ENCODE results near the gene TAOK3. TPM values are rescaled to one million over a fixed set of nuclear protein-coding genes. Genes with fewer than 3 reads are reported as not detected.
A peak's percentile ranks its signal among the peaks of the same experiment; 100 is the strongest.

Gene TAOK3
- total RNA-seq, 1 donor from 2014 or later = 28.6 TPM

- Mint-ChIP-seq H3K4me3 (ENCODE audit: unreplicated experiment) (no peak overlapping the region), H3K27me3 (ENCODE audit: unreplicated experiment) (no peaks in the 10 kb centered on the region), H3K9me3 (ENCODE audit: unreplicated experiment) (no peaks in the 10 kb centered on the region), H3K27ac (ENCODE audit: unreplicated experiment) (no peak overlapping the region), H3K4me1 (ENCODE audit: unreplicated experiment) (no peaks in the 10 kb centered on the region), H3K36me3 (ENCODE audit: unreplicated experiment) (peaks cover 38% of the 10 kb centered on the region)
- DNase-seq (ENCODE audit: extremely low spot score, unreplicated experiment) = no peak
- no peak for TF ChIP-seq CTCF (IDR thresholded peaks at IDR 0.05)
These were observed 224.4 kb downstream of the TAOK3 start for GRCh38 chr12:118148287-118148686.

GRCh38 chr12:118145798-118146156, 226.9 kb downstream of the TAOK3 start:
- no peak overlapping the region for H3K4me3 Mint-ChIP-seq (ENCODE audit: unreplicated experiment)
- no peaks in the 10 kb centered on the region for H3K9me3 Mint-ChIP-seq (ENCODE audit: unreplicated experiment)
- DNase-seq (ENCODE audit: extremely low spot score, unreplicated experiment) = peak; percentile 54
- no peak for TF ChIP-seq CTCF (IDR thresholded peaks at IDR 0.05)
- no peak overlapping the region for H3K27ac Mint-ChIP-seq (ENCODE audit: unreplicated experiment)
- no peaks in the 10 kb centered on the region for H3K27me3 Mint-ChIP-seq (ENCODE audit: unreplicated experiment)
- H3K4me1 Mint-ChIP-seq (ENCODE audit: unreplicated experiment) = no peaks in the 10 kb centered on the region
- H3K36me3 Mint-ChIP-seq (ENCODE audit: unreplicated experiment) = peaks cover 45% of the 10 kb centered on the region

GRCh38 chr12:118145113-118145797, 227.5 kb downstream of the TAOK3 start:
- H3K9me3 Mint-ChIP-seq (ENCODE audit: unreplicated experiment) = no peaks in the 10 kb centered on the region
- no peaks in the 10 kb centered on the region for H3K27me3 Mint-ChIP-seq (ENCODE audit: unreplicated experiment)
- no peak overlapping the region for H3K4me3 Mint-ChIP-seq (ENCODE audit: unreplicated experiment)
- peaks cover 45% of the 10 kb centered on the region for H3K36me3 Mint-ChIP-seq (ENCODE audit: unreplicated experiment)
- peak overlapping the region; percentile 21 for H3K27ac Mint-ChIP-seq (ENCODE audit: unreplicated experiment)
- H3K4me1 Mint-ChIP-seq (ENCODE audit: unreplicated experiment) = no peaks in the 10 kb centered on the region
- TF ChIP-seq CTCF (IDR thresholded peaks at IDR 0.05) = no peak
- DNase-seq (ENCODE audit: extremely low spot score, unreplicated experiment) = peak; percentile 38

GRCh38 chr12:118144499-118144898, 228.2 kb downstream of the TAOK3 start:
- no peak for TF ChIP-seq CTCF (IDR thresholded peaks at IDR 0.05)
- Mint-ChIP-seq H3K4me1 (ENCODE audit: unreplicated experiment) (peaks cover 3% of the 10 kb centered on the region), H3K36me3 (ENCODE audit: unreplicated experiment) (peaks cover 52% of the 10 kb centered on the region), H3K27me3 (ENCODE audit: unreplicated experiment) (no peaks in the 10 kb centered on the region), H3K9me3 (ENCODE audit: unreplicated experiment) (no peaks in the 10 kb centered on the region), H3K4me3 (ENCODE audit: unreplicated experiment) (no peak overlapping the region), H3K27ac (ENCODE audit: unreplicated experiment) (no peak overlapping the region)
- peak; percentile 49 for DNase-seq (ENCODE audit: extremely low spot score, unreplicated experiment)

GRCh38 chr12:118140825-118141224, 231.9 kb downstream of the TAOK3 start:
- no peak for TF ChIP-seq CTCF (IDR thresholded peaks at IDR 0.05)
- H3K27me3 Mint-ChIP-seq (ENCODE audit: unreplicated experiment) = no peaks in the 10 kb centered on the region
- H3K9me3 Mint-ChIP-seq (ENCODE audit: unreplicated experiment) = no peaks in the 10 kb centered on the region
- no peak overlapping the region for H3K27ac Mint-ChIP-seq (ENCODE audit: unreplicated experiment)
- no peak for DNase-seq (ENCODE audit: extremely low spot score, unreplicated experiment)
- no peak overlapping the region for H3K4me3 Mint-ChIP-seq (ENCODE audit: unreplicated experiment)
- H3K36me3 Mint-ChIP-seq (ENCODE audit: unreplicated experiment) = peaks cover 48% of the 10 kb centered on the region
- H3K4me1 Mint-ChIP-seq (ENCODE audit: unreplicated experiment) = peaks cover 30% of the 10 kb centered on the region
